Measurements from ENCODE around the gene IGFBP5.

The IGFBP5 gene

GRCh38 chr2:216695401-216695821, at the start of gene IGFBP5:
Gene IGFBP5, minus strand, starts transcription at chr2:216695549. Its CDS starts 774 bp downstream, at chr2:216694775.
- peak; percentile 91 for DNase-seq (ENCODE audit: low read depth)

GRCh38 chr2:216743781-216744180, 48.4 kb upstream of the IGFBP5 start:
- DNase-seq (ENCODE audit: low read depth), result peak; percentile 28

- DNase-seq (ENCODE audit: low read depth), result peak; percentile 43
Observed at GRCh38 chr2:216742411-216742810, 47.1 kb upstream of the IGFBP5 start.

- DNase-seq (ENCODE audit: low read depth), result no peak
Observed at GRCh38 chr2:216741223-216741593, 45.9 kb upstream of the IGFBP5 start.

GRCh38 chr2:216740557-216741222, 45.3 kb upstream of the IGFBP5 start:
- peak; percentile 54 for DNase-seq (ENCODE audit: low read depth)

- DNase-seq (ENCODE audit: low read depth), result no peak
Observed at GRCh38 chr2:216739035-216739434, 43.7 kb upstream of the IGFBP5 start.

GRCh38 chr2:216737676-216738075, 42.3 kb upstream of the IGFBP5 start:
- no peak for DNase-seq (ENCODE audit: low read depth)

- DNase-seq (ENCODE audit: low read depth), result no peak
Observed at GRCh38 chr2:216736326-216736725, 41.0 kb upstream of the IGFBP5 start.

- DNase-seq (ENCODE audit: low read depth), result no peak
Observed at GRCh38 chr2:216735668-216736067, 40.3 kb upstream of the IGFBP5 start.

- DNase-seq (ENCODE audit: low read depth), result peak; percentile 47
Observed at GRCh38 chr2:216735086-216735485, 39.7 kb upstream of the IGFBP5 start.

GRCh38 chr2:216733046-216733445, 37.7 kb upstream of the IGFBP5 start:
- no peak for DNase-seq (ENCODE audit: low read depth)

GRCh38 chr2:216732334-216732733, 37.0 kb upstream of the IGFBP5 start:
- DNase-seq (ENCODE audit: low read depth), result no peak

GRCh38 chr2:216731465-216731864, 36.1 kb upstream of the IGFBP5 start:
- no peak for DNase-seq (ENCODE audit: low read depth)

- DNase-seq (ENCODE audit: low read depth), result no peak
Observed at GRCh38 chr2:216730871-216731270, 35.5 kb upstream of the IGFBP5 start.

GRCh38 chr2:216727346-216728122, 32.2 kb upstream of the IGFBP5 start:
- DNase-seq (ENCODE audit: low read depth), result no peak

- no peak for DNase-seq (ENCODE audit: low read depth)
Observed at GRCh38 chr2:216724190-216724589, 28.8 kb upstream of the IGFBP5 start.

- DNase-seq (ENCODE audit: low read depth), result no peak
Observed at GRCh38 chr2:216721141-216721540, 25.8 kb upstream of the IGFBP5 start.

- DNase-seq (ENCODE audit: low read depth), result no peak
Observed at GRCh38 chr2:216720722-216721121, 25.4 kb upstream of the IGFBP5 start.

- DNase-seq (ENCODE audit: low read depth), result no peak
Observed at GRCh38 chr2:216717907-216718615, 22.7 kb upstream of the IGFBP5 start.

GRCh38 chr2:216717491-216717901, 22.1 kb upstream of the IGFBP5 start:
- DNase-seq (ENCODE audit: low read depth), result no peak

- no peak for DNase-seq (ENCODE audit: low read depth)
Observed at GRCh38 chr2:216716109-216716508, 20.8 kb upstream of the IGFBP5 start.

- no peak for DNase-seq (ENCODE audit: low read depth)
Observed at GRCh38 chr2:216715402-216715974, 20.1 kb upstream of the IGFBP5 start.

GRCh38 chr2:216714376-216714775, 19.0 kb upstream of the IGFBP5 start:
- no peak for DNase-seq (ENCODE audit: low read depth)
